HUES48 (cell line): Measurements from ENCODE around the gene SLAMF1.
"Not testable (repeated sequence)": the region's sequence is repeated elsewhere in the genome, so short reads cannot be mapped to it uniquely, and the experiment has no call there.

Experiments used
- H3K27ac ChIP-seq: one replicate; pipeline ENCODE4 v1.7.0; 2013; ENCODE audit warnings: low read depth, low read length, inconsistent platforms
- H3K27me3 ChIP-seq: 2 replicates; pipeline ENCODE4 v1.6.1; 2013; ENCODE audit warnings: mild to moderate bottlenecking, low read length; ENCODE audit not compliant: control insufficient read depth, insufficient read depth
- H3K36me3 ChIP-seq: 2 replicates; pipeline ENCODE4 v1.6.1; 2013; ENCODE audit warnings: low read length; ENCODE audit not compliant: control insufficient read depth, insufficient read depth
- H3K4me1 ChIP-seq: 2 replicates; pipeline ENCODE4 v1.6.1; 2013; ENCODE audit warnings: mild to moderate bottlenecking, low read length; ENCODE audit not compliant: control insufficient read depth, insufficient read depth
- H3K4me3 ChIP-seq: 2 replicates; pipeline ENCODE4 v1.5.1; 2013; ENCODE audit warnings: mild to moderate bottlenecking, low read depth, low read length
- H3K9ac ChIP-seq: 2 replicates; pipeline ENCODE4 v1.6.1; 2013; ENCODE audit warnings: mild to moderate bottlenecking, low read depth, low read length, moderate library complexity
- H3K9me3 ChIP-seq: 2 replicates; pipeline ENCODE4 v1.6.1; 2013; ENCODE audit warnings: low read length; ENCODE audit not compliant: control insufficient read depth, insufficient read depth

SLAMF1 gene

DNA sequence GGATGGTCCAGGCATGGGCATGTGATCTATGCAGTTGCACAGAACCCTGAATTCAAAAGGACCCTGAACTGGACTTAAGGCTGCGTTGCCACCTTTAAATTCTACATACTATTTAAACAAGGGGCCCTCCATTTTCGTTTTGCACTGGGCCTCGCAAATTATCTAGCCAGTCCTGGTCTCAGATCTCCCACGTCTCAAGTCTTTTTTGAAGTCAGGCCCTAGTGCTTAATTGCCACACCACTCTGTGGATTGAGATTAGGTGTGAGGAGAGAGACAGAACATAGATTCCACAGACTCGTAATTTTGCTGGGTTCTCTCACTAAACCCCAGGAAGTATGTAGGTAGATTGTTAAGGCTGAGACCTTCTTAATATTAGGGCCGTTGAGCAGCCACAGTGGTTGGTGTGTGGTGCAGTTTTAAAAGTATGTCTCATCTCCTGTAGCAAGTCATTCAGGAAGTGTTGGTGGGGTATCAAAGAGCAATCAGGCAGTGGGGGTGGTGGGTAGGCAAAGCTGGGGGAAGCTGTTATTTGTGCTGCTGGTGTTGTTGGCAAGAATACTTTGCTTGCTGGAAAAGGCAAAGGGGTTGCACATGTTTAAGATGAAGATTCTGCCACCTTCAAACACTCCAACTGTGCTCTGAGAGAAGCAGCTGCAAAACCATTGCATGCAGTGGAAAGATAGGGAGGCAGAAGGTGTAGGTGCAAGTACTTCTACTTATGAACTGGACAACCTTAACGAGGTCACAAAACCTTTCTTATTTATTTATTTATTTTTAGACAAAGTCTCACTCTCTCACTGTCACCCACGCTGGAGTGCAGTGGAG is 78.8 kb downstream of the SLAMF1 start:
- H3K36me3 ChIP-seq, result no peaks in the 10 kb centered on the region
- no peaks in the 10 kb centered on the region for H3K27me3 ChIP-seq
- no peak overlapping the region for H3K9ac ChIP-seq
- H3K4me3 ChIP-seq, result no peak overlapping the region
- H3K27ac ChIP-seq, result no peak overlapping the region
- H3K4me1 ChIP-seq, result no peaks in the 10 kb centered on the region
- H3K9me3 ChIP-seq, result no peaks in the 10 kb centered on the region; the same call in 1 of the 2 replicates

DNA sequence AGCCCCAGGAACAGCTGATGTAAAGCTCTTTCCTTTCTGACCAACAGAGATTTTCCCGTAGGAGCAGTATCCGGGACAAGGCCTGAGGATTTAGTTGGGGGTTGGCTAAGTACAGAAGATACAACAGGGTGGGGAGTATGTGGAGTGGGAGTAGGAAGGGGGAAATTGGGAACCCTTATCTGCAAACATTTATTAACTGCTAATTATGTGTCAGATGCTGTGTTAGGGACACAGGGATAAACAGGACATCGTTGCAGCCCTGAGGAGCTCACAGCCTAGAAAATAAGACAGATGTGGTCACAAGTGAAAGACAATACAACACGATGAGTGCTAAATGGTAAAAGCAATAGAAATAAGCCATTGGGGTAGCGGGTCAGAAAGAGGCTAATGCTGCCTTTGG is 79.5 kb downstream of the SLAMF1 start:
- H3K4me1 ChIP-seq, result no peaks in the 10 kb centered on the region
- H3K27ac ChIP-seq, result no peak overlapping the region
- no peak overlapping the region for H3K4me3 ChIP-seq
- H3K9ac ChIP-seq, result no peak overlapping the region
- no peaks in the 10 kb centered on the region for H3K36me3 ChIP-seq
- no peaks in the 10 kb centered on the region for H3K27me3 ChIP-seq
- H3K9me3 ChIP-seq, result no peaks in the 10 kb centered on the region; the same call in 1 of the 2 replicates

DNA sequence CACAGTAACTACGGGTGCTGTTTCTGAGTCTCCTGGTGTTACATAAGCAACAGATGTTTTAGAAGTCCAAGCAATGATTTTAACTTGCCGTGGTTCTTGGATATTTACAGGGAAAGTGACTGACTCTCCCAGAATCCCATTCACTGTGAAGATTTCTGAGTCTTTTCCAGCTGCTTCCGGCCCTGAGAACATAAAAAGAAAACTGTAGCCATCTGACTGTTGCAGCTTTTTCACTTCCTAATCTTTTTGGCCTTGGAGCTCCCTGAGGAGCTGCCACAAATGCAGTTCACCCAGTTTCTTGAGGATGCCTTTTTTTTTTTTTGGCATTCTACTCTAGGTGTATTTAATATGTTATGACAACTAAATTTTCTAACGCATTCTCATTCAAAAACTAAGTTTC is 81.3 kb downstream of the SLAMF1 start:
- Histone ChIP-seq H3K27me3 (no peaks in the 10 kb centered on the region), H3K9ac (no peak overlapping the region), H3K27ac (no peak overlapping the region)

DNA sequence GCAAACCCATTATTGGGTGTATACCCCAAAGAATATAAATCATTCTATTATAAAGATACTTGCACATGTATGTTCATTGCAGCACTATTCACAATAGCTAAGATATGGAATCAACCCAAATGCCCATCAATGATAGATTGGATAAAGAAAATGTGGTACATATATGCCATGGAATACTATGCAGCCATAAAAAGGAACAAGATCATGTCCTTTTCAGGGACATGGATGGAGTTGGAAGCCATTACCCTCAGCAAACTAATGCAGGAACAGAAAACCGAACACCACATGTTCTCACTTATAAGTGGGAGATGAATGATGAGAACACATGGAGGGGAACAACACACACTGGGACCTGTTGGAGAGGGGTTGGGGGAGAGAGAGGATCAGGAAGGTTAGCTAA is 83.6 kb downstream of the SLAMF1 start:
- H3K36me3 ChIP-seq, H3K4me1 ChIP-seq, H3K9ac ChIP-seq, H3K4me3 ChIP-seq, H3K9me3 ChIP-seq, H3K27me3 ChIP-seq, H3K27ac ChIP-seq: not testable (repeated sequence)

More for the DNA sequence above, 81.3 kb downstream of the SLAMF1 start:
- no peak overlapping the region for H3K4me3 ChIP-seq
- H3K36me3 ChIP-seq, result no peaks in the 10 kb centered on the region
- H3K9me3 ChIP-seq, result no peaks in the 10 kb centered on the region; the same call in 1 of the 2 replicates
- no peaks in the 10 kb centered on the region for H3K4me1 ChIP-seq

DNA sequence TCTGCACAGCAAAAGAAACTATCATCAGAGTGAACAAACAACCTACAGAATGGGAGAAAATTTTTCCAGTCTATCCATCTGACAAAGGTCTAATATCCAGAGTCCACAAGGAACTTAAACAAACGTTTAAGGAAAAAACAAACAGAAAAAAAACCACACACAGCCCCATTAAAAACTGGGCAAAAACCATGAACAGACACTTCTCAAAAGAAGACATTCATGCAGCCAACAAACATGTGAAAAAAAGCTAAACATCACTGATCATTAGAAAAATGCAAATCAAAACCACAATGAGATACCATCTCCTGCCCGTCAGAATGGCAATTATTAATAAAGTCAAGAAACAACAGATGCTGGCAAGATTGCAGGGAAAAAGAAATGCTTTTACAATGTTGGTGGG is 84.1 kb downstream of the SLAMF1 start:
- H3K4me1 ChIP-seq, H3K27ac ChIP-seq, H3K9me3 ChIP-seq, H3K9ac ChIP-seq, H3K4me3 ChIP-seq, H3K27me3 ChIP-seq, H3K36me3 ChIP-seq: not testable (repeated sequence)

DNA sequence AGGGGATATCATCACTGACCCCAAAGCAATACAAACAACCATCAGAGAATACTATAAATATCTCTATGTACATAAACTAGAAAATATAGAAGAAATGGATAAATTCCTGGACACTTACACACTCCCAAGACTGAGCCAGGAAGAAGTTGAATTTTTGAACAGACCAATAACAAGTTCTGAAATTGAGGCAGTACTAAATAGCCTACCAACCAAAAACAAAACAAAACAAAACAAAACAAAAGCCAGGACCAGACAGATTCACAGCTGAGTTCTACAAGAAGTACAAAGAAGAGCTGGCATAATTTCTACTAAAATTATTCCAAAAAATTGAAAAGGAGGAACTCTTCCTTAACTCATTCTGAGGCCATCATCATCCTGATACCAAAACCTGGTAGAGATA is 86.0 kb downstream of the SLAMF1 start:
- no peaks in the 10 kb centered on the region for H3K36me3 ChIP-seq
- H3K9ac ChIP-seq, result no peak overlapping the region
- no peaks in the 10 kb centered on the region for H3K27me3 ChIP-seq
- H3K4me3 ChIP-seq, result no peak overlapping the region
- H3K4me1 ChIP-seq, result no peaks in the 10 kb centered on the region
- no peak overlapping the region for H3K27ac ChIP-seq
- no peaks in the 10 kb centered on the region; the same call in 1 of the 2 replicates for H3K9me3 ChIP-seq

DNA sequence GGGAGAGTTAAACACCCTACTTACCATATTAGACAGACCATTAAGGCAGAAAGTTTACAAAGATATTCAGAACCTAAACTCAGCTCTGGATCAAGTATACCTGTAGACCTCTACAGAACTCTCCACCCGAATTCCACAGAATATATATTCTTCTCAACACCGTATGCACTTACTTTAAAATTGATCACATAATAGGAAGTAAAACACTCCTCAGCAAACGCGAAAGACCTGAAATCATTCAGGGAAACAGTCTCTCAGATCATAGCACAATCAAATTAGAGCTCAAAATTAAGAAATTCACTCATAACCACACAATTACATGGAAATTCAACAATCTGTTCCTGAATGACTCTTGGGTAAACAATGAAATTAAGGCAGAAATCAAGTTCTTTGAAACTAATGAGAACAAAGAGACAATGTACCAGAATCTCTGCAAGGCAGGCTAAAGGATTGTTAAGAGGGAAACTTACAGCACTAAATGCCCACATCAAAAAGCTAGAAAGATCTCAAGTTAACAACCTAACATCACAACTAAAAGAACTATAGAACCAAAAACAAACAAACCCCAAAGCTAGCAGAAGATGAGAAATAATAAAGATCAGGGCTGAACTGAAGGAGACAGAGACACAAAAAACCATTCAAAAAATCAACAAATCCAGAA is 86.7 kb downstream of the SLAMF1 start:
- H3K9ac ChIP-seq, result no peak overlapping the region
- no peak overlapping the region for H3K4me3 ChIP-seq
- H3K36me3 ChIP-seq, result no peaks in the 10 kb centered on the region
- no peaks in the 10 kb centered on the region for H3K4me1 ChIP-seq
- no peaks in the 10 kb centered on the region for H3K27me3 ChIP-seq
- H3K27ac ChIP-seq, result no peak overlapping the region
- H3K9me3 ChIP-seq, result no peaks in the 10 kb centered on the region; the same call in 1 of the 2 replicates

DNA sequence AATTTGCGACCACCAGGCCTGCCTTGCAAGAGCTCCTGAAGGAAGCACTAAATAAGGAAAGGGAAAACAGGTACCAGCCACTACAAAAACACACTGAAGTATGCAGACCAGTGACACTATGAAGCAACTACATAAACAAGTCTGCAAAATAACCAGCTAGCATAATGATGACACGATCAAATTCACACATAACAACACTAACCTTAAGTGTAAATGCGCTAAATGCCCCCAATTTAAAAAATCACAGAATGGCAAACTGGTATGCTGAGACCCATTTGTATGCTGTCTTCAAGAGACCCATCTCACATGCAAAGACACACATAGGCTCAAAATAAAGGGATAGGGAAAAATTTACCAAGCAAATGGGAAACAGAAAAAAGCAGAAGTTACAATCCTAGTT is 87.4 kb downstream of the SLAMF1 start:
- H3K36me3 ChIP-seq, H3K9ac ChIP-seq, H3K4me3 ChIP-seq, H3K9me3 ChIP-seq, H3K27me3 ChIP-seq, H3K27ac ChIP-seq, H3K4me1 ChIP-seq: not testable (repeated sequence)

DNA sequence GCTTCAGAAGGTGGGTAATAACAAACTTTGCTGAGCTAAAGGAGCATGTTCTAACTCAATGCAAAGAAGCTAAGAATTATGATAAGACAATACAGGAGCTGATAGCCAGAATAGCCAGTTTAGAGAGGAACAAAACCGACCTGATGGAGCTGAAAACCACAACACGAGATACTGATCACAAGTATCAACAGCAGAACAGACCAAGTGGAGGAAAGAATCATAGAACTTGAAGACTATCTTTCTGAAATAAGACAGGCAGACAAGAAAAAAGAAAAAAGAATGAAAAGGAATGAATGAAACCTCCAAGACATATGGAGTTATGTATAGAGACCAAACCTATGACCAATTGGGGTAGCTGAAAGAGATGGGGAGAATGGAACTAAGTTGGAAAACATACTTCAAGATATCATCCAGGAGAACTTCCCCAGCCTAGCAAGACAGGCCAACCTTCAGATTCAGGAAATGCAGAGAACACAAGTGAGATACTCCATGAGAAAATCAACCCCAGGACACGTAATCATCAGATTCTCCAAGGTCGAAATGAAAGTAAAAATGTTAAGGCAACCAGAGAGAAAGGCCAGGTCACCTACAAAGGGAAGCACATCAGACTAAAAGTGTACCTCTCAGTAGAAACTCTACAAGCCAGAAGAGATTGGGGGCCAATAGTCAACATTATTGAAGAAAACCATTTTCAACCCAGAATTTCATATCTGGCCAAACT is 88.0 kb downstream of the SLAMF1 start:
- Histone ChIP-seq H3K9me3 (no peaks in the 10 kb centered on the region; the same call in 1 of the 2 replicates), H3K27me3 (no peaks in the 10 kb centered on the region), H3K9ac (no peak overlapping the region), H3K27ac (no peak overlapping the region), H3K4me1 (no peaks in the 10 kb centered on the region), H3K36me3 (no peaks in the 10 kb centered on the region), H3K4me3 (no peak overlapping the region)
